Uterus (tissue), 2 donors: ENCODE results near the gene MRGPRX1.
"Not testable (repeated sequence)": the region's sequence is repeated elsewhere in the genome, so short reads cannot be mapped to it uniquely, and the experiment has no call there.

Experiments used
- POLR2A ChIP-seq, 2 donors: fragments of 450-650 bp; IDR thresholded peaks; one replicate each; pipeline ENCODE4 v1.6.1; 2016; ENCODE audit warnings: antibody characterized with exemption in 2 of 2, mild to moderate bottlenecking in 1 of 2, moderate library complexity in 1 of 2
- TF ChIP-seq, protein P1 (sequence below), 4 experiments: fragments of 200-600 bp in 2 of 4; fragments of 450-650 bp in 2 of 4; sonication (generic) in 2 of 4; IDR thresholded peaks; one replicate each; pipeline ENCODE4 v1.5.1; 2016 to 2019; ENCODE audit warnings: antibody characterized with exemption in 4 of 4, mild to moderate bottlenecking in 2 of 4, moderate library complexity in 1 of 4

- TF ChIP-seq POLR2A (IDR thresholded peaks at IDR 0.05): not testable (repeated sequence)
- TF ChIP-seq, protein P1, sequence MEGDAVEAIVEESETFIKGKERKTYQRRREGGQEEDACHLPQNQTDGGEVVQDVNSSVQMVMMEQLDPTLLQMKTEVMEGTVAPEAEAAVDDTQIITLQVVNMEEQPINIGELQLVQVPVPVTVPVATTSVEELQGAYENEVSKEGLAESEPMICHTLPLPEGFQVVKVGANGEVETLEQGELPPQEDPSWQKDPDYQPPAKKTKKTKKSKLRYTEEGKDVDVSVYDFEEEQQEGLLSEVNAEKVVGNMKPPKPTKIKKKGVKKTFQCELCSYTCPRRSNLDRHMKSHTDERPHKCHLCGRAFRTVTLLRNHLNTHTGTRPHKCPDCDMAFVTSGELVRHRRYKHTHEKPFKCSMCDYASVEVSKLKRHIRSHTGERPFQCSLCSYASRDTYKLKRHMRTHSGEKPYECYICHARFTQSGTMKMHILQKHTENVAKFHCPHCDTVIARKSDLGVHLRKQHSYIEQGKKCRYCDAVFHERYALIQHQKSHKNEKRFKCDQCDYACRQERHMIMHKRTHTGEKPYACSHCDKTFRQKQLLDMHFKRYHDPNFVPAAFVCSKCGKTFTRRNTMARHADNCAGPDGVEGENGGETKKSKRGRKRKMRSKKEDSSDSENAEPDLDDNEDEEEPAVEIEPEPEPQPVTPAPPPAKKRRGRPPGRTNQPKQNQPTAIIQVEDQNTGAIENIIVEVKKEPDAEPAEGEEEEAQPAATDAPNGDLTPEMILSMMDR (IDR thresholded peaks at IDR 0.05): not testable (repeated sequence)
Measured at GRCh38 chr11:18925426-18925825, 13.8 kb downstream of the MRGPRX1 start.
